HG03520 (cell line): ENCODE measurements around the gene CCT2.

Experiments
- ATAC-seq: cut with Tn5 transposase; IDR thresholded peaks from one replicate; pipeline ENCODE4 v1.9.1; 2021; ENCODE audit warnings: mild to moderate bottlenecking, moderate library complexity; ENCODE audit not compliant: unreplicated experiment

Gene CCT2

DNA sequence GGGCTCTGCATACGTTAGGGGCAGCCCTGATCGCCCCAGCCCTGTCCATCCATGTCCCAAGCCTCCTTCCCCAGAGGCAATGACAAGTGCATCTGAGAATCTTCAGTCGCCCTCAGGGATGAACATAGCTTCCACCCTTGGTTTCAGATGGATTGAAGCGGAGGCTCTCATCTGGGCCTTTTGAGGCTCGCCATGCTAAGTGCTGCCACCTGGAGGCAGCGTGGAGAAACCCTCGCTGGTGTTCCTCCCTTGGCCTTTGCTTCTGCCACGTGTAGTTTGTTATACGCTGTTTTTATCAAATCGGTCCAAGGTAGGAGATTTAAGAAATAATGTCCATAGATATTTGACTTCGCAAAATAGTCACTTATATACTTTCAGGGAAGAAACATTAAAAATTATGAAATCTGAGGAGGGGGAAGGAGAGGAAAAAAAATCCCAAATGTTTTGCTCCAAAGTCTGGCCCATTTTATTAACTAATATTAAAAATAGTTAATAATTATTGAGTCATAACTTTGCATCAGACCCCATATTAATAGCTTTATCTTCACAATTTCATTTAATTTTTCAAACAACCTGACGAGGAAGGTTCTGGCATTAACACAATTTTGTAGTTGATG lies 54.2 kb downstream of the CCT2 start:
- peak; percentile 76 for ATAC-seq

DNA sequence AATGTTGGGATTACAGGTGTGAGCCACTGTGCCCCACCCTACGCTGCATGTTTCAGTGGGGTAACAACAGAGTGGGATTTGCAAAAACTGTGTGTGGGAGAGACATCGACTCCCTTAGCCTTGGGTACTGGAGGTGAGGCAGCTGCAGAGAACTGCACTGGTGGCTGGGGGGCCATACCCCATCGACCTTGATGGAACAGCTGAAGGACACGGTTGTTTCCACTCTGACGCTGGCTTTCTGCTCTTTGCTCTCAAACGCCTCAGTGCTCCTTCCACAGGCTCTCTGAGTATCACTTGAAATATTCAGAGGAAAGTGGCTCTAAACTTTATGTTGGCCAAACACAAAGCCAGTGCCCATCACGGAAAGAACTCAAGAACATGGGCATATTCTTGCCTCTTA lies 56.3 kb downstream of the CCT2 start:
- no peak for ATAC-seq

DNA sequence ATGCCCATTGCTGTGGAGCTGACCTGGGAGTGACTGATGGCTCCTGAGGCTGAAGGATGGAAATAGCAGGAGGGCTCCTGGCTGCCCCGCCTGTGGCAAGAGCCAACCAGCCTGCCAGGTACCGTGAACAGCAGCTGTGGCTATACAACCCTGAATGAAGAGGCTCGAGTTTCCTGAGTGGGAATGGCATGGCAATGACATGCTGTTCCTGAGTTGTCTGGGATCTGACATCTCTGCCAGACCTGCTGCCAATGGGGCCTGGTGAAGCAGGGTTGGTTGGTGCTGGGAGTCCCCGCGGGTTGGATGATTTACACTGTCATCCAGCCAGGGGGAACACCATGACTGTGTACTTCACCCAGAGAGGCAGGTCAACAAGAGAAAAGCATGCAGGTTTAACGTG lies 57.3 kb downstream of the CCT2 start:
- no peak for ATAC-seq

DNA sequence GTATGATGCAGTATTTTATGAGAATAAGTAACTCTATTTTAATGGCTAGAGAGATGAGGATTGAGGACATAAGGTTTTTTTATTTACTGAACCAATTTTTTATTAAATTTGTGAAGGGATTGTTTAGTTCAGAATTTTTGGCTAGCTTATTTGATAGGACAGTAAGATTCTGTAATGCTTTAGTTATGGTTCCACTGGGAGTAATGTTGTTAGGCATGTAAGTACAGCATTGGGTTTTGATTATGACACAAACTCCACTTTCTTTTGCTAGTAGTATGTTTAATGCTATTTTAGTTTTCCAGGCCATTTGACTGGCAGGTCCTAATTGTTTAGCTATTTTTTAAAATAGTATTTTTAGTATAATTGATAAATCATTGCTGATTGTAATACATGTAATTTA lies 59.3 kb downstream of the CCT2 start:
- ATAC-seq = no peak

DNA sequence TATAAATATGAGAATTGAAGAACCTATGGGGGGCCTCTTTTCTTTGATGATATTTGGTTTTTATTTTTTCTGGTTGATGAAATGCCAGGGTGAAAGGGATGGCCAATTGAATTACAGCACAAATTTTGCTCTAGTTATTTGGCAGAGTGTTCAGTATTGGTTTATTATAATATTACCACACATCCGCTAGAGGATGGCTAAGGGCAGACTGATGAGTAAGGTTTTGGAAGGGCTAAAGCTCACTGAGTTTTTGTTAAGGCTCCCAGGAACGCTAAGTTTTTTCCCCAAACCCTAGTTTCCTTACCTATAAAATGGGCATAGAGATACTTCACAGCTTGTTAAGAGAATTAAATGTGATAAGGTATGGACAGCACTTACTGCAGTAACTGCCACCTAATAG lies 59.8 kb downstream of the CCT2 start:
- ATAC-seq = no peak

DNA sequence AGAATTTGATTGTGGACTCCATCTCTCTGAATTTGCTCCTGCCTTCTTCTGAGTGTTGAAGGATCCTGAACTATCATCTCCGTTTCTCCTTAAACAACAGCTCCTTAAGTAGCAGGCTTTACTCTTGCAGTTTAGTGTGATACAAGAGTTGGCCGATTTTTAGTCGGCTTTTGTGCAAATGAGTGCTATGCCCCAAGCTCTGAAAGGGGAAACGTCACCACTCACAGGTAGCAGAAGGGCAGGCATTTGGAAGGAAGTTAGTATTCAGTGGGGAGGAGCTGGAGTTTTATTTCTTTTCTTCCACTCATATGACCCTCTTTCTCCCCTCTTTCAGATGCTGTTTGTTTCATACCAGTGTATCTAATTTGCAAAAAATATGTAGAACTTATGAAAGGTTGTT lies 61.9 kb downstream of the CCT2 start:
- no peak for ATAC-seq

DNA sequence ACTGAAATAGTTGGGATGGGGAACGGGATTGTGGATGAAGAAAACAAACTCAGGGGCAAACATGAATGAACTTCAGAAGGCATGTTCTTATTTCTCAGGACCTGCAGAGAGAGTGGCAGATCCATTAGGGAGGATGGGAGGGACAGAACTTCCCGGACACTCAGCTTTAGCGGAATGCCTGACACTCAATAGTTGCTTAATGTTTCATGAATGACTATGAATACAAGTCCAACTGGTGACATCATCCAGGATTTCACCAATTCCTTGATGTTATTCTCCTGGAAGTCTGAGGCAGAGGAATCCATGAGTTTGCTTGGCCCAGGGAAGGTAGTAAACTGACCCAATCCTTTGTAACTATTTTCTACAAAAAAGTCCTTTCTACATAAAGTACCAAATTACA lies 63.2 kb downstream of the CCT2 start:
- ATAC-seq = no peak

DNA sequence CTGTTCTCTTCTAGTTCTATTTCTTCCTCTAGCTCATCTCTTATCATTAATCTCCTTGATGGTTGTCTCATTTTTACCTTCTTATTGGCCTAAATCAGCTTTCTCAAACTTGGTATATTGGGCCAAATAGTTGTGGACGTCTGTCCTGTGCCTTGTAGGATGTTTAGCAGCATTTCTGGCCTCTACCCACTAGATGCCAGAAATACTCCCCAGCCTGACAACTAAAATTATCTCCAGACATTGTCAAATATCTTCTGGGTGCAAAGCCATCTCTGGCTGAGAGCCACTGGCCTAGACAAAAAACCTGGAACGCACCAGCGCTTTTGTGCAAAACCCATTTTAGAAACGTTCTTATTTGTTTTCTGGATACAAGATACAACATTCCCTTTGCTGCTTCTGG lies 64.3 kb downstream of the CCT2 start:
- no peak for ATAC-seq
